ENCODE measurements around the gene PRDM16.

PRDM16 gene

DNA sequence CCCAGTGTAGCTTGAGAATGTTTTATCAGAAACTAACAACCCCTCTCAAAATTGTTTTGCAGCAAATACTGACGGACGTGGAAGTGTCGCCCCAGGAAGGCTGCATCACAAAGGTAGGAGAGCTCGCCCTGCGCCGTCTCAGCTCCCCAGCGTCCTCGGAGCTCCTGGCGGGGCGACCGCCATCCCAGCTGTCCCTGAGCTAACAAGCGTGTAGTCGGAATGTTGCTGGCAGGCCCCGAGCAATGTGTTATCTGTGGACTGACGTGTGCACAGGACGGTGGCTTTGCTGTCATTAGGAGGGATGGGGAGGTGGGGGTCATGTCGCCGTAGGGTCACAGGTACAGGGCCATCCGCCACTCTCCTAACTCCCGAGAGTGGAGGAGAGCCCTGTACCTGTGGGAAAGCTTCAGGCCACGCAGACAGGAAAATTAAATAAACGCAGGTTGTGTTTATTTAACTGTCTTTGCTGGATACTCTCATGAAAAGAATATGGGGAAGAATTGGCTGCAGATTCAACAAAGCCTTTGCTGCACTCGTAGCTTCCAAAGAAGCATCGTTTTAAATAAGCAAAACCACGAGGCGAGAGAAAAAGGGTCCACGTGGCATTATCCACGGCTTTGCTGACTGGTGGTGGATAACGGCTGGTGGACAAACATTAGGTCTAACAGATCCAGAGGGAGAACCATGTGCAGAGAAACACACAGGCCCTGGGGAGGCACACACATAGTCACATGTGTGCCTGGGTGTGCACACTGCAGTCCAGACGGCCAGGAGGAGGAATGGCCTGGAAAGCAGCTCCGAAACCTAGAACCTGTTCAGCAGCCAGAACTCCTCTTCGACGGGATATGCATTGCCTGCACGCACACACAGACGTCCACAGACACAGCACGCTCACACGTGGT is 175.3 kb downstream of the PRDM16 start:
- DNase-seq (ENCODE audit: low read depth), result no peak

- no peak for DNase-seq (ENCODE audit: low read depth)
Measured at GRCh38 chr1:3244927-3245315, 175.9 kb downstream of the PRDM16 start.

- no peak for DNase-seq (ENCODE audit: low read depth)
Measured at GRCh38 chr1:3245344-3245743, 176.3 kb downstream of the PRDM16 start.

- DNase-seq (ENCODE audit: low read depth), result no peak
Measured at GRCh38 chr1:3245768-3246167, 176.8 kb downstream of the PRDM16 start.

DNA sequence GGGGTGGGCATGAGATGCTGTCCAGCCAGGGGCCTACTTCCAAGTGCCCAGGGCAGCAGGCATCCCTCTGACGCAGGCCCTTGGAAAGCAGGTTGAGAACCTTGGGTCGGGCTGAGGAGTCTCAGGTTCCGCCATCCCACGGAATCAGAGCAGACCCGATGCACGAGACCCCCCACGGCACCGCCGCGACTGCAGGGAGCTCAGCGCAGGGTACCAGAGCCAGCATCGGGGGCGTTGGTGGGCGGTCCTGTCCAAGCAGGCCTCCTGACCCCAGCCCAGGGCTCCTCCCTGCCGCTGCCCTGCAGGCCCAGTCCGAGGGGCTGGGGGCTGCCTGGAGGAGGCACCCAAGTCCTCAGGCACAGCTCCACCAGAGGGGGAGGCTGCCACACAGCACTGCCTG is 177.2 kb downstream of the PRDM16 start:
- DNase-seq (ENCODE audit: low read depth), result no peak

DNA sequence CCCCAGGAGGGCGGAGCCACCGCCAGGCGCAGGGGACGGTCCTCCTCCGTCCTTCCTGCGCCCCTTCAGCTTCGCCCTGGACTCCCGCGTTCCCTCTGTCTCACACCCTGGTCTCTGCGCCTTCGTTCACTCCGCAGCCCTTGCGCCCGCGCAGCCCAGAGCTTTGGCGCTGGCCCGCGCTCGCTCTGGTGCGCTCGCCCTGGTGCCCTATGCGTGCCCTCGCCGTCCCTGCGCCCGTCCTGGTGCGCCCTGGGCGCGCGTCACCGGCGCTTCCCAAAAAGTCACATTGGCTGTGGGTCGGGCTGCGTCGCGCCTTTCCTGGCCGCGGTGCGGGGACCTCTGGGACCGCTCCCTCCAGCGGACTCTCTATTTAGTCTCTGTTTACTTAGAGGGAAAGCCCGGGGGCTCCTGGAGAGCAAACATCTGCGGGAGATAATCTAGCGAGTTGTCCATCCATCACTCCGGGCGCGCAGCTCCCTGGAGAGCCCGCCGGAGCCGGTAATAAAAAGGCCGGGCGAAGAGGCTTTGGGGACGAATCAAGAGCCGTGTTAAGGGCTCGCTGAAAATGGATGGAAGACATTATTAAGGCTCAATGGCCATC is 178.6 kb downstream of the PRDM16 start:
- DNase-seq (ENCODE audit: low read depth), result no peak

GRCh38 chr1:3248155-3249141 is 179.4 kb downstream of the PRDM16 start:
- no peak for DNase-seq (ENCODE audit: low read depth)

- DNase-seq (ENCODE audit: low read depth), result no peak
Measured at GRCh38 chr1:3249231-3249630, 180.2 kb downstream of the PRDM16 start.

DNA sequence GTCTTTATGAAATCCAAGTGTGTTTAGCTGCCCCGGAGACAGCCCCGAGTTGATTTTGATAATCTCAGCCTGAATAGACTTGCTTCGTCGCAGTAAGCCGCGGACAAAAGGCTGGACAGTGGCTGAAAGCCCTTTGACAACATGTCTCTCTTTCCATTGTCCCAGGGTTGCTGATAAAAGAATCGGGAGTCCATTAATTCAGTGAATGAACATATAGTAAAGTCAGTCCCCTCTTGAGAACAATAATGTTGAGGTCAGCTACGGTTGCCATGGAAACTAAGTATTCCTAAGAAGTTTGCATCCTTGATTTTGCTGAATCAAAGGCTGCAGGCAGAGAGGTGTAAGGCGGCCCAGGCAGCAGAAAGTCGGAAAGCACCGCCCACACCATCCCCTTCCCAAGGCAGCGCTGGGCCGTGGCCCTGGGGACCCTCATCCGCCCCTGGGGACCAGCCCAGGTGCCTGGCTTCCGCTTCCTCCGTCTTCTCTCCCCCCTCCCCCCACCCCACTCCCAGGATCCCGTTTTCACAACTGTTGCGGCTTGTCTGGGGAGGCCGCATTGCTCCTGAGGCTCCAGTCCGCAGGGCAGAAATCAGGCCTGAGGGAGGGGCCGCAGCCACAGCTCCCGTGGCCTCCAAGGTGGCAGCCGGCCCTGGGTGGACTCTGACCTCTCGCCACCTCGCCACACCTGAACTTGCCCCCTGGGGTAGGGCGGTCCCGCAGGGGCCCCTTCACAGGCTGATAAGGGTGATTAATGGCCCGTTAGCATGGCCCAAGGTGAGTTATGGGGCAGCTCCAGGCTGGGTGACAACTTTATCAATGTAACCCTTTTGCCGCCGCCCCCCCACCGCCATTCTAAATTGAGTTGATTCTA is 180.9 kb downstream of the PRDM16 start:
- DNase-seq (ENCODE audit: low read depth), result no peak

GRCh38 chr1:3250624-3251023 is 181.6 kb downstream of the PRDM16 start:
- DNase-seq (ENCODE audit: low read depth), result no peak

DNA sequence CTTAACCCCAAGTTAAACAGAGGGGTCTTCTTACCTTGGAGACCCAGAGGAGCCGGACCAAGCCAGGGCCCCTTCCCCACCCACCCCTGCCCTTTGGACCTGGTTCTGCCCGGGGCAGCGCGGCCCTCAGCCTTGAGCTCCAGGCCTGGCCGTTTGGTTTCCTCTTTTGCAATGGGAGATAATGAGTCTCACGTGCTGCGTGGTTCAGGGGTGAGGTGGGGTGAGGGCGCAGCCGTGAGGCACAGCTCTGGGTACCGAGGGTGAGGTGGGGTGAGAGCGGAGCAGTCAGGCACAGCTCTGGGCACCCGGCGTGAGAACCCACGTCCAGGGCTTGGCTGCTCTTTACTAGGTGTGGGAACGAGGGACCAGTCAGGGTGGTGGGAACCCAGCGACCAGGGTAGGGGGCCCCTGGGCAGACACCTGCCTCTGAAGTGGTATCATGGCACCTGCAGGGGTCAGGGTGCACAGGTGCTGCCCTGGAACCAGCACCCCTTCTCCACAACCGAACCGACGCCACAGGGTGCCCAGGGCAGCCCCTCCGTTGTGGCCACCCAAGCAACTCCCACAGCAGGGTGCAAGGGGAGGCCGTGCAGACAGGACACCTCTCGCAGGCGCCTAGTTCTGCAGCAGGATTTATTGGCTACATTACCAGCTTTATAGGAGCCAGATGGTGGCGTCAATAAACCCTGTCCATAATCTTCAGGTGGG is 182.2 kb downstream of the PRDM16 start:
- DNase-seq (ENCODE audit: low read depth), result no peak

- DNase-seq (ENCODE audit: low read depth), result no peak
Measured at GRCh38 chr1:3251807-3252428, 182.9 kb downstream of the PRDM16 start.

DNA sequence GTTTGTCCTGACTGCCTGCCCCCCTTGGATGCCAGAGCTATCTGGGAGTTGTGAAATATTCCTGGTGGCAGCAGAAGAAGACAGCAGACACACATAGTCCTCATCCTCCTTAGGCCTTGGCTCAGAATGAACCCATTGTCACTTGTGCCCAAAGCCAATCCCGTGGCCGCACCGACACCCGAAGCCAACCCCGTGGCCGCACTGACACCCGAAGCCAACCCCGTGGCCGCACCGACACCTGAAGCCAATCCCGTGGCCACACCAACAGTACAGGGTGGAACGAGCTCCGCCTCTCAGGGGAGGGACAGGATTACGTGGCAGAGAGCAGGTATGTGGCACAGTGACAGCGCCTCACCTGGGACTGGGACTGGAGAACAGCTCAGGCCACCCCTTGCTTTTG is 186.7 kb downstream of the PRDM16 start:
- DNase-seq (ENCODE audit: low read depth), result no peak

DNA sequence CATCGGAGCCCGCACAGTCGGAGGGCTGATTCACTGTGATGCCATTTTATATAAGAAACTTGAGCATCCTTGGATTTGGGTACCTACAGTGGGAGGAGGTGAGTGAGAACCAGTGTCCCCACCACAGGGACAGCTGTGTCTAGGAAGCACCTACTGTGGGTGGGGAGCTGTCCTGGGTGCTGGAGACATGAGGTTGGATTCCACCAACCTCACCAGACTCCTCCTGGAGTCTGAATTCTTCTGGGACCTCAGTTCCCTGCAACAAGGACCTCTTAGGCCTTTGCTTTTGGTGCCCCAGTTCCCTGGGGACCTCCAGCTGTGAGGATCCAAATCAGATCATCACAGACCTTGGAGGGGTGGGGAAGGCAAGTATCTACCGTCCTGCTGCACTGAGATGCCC is 188.8 kb downstream of the PRDM16 start:
- DNase-seq (ENCODE audit: low read depth), result no peak

DNA sequence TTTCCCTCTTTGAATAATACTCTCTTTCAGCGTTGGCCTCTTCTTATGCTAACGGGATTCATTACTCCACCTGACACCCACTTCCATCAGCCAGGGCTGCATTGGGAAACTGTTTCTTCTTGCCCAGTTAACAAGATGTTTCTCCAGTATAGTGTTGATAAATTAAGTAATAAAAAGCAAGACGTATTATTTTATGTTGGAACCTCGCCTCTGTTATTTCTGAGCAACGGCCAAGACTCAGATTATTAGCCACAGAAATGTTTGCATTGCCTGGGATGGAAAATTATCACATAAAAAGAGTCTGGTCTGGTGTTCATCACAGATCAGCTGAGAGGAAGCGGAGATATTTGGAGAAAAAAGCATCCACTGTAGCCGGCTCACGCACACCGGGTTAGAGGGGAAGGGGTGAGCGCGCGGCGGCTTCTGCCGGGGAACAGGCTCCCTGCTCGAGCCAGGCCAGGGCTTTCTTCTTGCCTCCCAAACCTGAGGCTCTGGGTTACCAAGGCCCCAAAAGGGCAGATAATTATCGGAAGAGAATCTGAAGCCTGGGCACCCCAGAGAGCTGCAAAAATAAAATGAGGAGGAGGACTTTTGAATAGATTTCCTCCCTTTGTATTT is 189.5 kb downstream of the PRDM16 start:
- DNase-seq (ENCODE audit: low read depth), result no peak

GRCh38 chr1:3259020-3259419 is 190.0 kb downstream of the PRDM16 start:
- DNase-seq (ENCODE audit: low read depth), result no peak

DNA sequence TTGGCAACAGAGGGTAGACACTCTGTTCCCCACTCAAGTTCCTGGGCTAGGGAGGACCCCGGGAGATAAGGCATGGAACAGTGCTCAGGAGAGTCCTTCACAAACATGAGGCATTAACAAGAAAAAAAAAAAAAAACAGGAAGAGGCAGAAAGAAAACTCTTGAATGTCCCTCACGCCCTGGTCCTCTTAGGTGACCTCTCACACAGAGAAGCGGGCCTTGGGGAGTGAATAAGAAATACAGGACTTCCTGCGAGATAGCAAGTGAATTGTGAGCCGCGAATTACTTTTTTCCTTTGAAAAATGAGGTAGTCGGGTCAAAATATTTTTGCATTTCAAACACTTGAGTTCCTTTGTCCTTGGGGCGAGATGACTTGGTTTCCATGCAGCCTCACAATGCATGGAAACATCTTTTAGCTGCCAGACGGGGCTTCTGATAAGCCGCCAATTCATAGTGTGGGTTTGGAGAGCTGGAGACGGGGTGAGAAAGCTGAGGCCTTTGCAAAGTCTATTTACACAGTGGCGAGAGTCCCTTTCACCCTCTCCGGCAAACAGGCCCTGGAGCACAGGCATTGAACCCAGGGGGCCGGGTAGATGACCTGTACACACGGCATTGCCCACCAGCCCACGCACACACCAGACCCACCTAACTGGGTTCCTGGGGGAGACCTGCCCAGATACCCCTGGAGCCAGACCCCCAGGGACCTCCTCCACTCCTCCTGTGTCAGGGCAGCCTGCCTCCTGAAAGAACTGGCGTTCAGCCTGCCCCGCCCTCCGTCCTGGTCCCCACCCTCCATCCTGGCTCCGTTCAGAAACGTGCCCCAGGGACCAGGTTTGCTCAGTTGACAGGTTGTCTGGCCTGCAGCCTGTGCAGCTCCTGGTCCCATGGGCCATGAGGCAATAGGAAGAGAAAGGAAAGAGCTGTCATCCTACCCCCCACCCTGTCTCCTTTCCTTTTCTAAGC is 192.3 kb downstream of the PRDM16 start:
- DNase-seq (ENCODE audit: low read depth), result no peak

DNA sequence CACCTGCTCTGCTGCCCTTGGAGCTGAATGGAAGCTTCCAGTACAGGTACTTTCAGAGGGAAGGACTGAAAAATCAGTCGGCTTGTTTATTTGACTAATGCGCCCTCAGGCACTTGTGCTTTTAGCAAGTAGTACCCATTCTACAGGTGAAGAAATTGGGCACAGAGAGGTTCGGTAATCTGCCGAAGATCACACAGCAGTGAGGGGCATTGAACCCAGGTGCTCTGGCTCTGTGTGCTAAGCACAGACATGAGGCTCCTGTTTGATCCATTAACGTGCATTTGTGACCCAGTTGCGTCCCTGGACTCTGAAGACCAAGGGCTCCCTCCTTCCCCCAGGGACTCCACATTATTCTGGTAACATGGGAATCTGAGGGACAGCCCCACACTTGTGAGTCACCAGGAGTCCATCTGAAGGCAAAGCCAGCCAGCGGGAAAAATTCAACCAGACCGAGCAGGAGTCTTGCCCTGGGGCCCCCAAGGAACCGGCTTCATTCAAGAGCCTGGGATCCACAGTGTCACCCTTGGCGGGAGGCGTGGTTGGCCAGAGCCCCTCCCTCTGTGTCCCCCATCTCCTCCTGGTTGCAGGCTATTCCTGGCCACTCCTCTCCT is 193.1 kb downstream of the PRDM16 start:
- DNase-seq (ENCODE audit: low read depth), result no peak
